Measurements from ENCODE around the gene MEGF10.

GRCh38 chr5:127355337-127355736 is 64.7 kb downstream of the MEGF10 start:
- no peak for TF ChIP-seq POLR2A (IDR thresholded peaks at IDR 0.05; ENCODE audit: low read depth, low read length)
- no peak for TF ChIP-seq POLR2AphosphoS5 (IDR thresholded peaks at IDR 0.05; ENCODE audit: low read depth, low read length)
- no peak for TF ChIP-seq TAF1 (IDR thresholded peaks at IDR 0.05; ENCODE audit: borderline replicate concordance, low read depth, low read length)

Data from GM12892 (cell line).